Thymus (tissue), 11 donors: ENCODE results near the gene SAMD15. TPM values are rescaled to one million over a fixed set of nuclear protein-coding genes. Genes with fewer than 3 reads are reported as not detected.

Source experiments
- DNase-seq, 9 donors: peaks; one replicate each; pipeline ENCODE4 v3.0.0-alpha.2; 2013; ENCODE audit warnings: low spot score in 9 of 9, low read depth in 6 of 9, missing footprints in 1 of 9
- H3K27ac ChIP-seq, 2 donors: one replicate each; pipeline ENCODE4 v1.5.1; 2013; ENCODE audit warnings: control low read depth in 1 of 2, low read depth in 1 of 2, low read length in 1 of 2, mild to moderate bottlenecking in 1 of 2, moderate library complexity in 1 of 2
- H3K27me3 ChIP-seq, 2 donors: one replicate each; pipeline ENCODE4 v1.5.1; 2013; ENCODE audit warnings: low read length in 1 of 2; ENCODE audit not compliant: control insufficient read depth in 2 of 2, insufficient read depth in 1 of 2
- H3K36me3 ChIP-seq, 2 donors: one replicate each; pipeline ENCODE4 v1.5.1; 2013; ENCODE audit warnings: low read length in 1 of 2, mild to moderate bottlenecking in 1 of 2, moderate library complexity in 1 of 2; ENCODE audit not compliant: control insufficient read depth in 2 of 2, insufficient read depth in 2 of 2
- H3K4me1 ChIP-seq, 2 donors: one replicate each; pipeline ENCODE4 v1.5.1; 2013; ENCODE audit warnings: low read length in 2 of 2; ENCODE audit not compliant: control insufficient read depth in 2 of 2, insufficient read depth in 2 of 2
- H3K4me3 ChIP-seq, 2 donors: one replicate each; pipeline ENCODE4 v1.5.1; 2013; ENCODE audit warnings: low read length in 2 of 2, control low read depth in 1 of 2, mild to moderate bottlenecking in 1 of 2
- H3K9me3 ChIP-seq, 2 donors: one replicate each; pipeline ENCODE4 v1.5.1; 2013; ENCODE audit warnings: low read length in 1 of 2, mild to moderate bottlenecking in 1 of 2; ENCODE audit not compliant: control insufficient read depth in 2 of 2, insufficient read depth in 1 of 2
- WGBS: extraction: QIAGEN DNeasy Blood & Tissue Kit; methylation state at CpG from one replicate; pipeline ENCODE4 v1.1.7; 2013; 5-methylcytosine and 5-hydroxymethylcytosine counted together
- polyA plus RNA-seq: library from polyadenylated mRNA; stranded (reverse); fragments of 200-250 nt; gene quantifications from one replicate; pipeline ENCODE4 v1.2.3, GENCODE V29; 2013
- total RNA-seq: library from RNA; stranded (reverse); fragments of 120-200 nt; gene quantifications from one replicate; pipeline ENCODE4 v1.2.4, GENCODE V29; 2013
- donor health status: healthy.

SAMD15 gene
- total and polyA plus RNA-seq, 2 donors = 0.91 to 1.4 TPM

DNA sequence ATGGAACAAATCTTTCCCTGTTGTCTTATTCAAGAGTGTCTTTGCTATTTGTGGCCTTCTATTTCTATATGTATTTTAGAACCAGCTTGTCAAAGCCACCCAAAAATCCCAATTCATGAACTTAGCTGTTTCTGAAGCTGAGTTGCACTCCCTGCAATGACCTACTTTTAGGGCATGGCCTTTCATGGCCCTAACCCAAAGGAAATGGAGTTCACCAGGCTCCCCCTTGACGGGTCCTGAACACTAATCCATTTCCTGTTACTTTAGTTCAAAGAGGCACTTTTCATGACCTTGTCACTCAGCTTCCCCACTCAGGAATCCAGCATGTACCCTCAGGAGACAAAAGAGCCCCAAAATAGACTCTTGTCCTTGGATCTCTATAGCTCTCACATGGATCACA lies 7.9 kb upstream of the SAMD15 start:
- H3K27ac ChIP-seq = peak overlapping the region; percentile 2 to 44
- 4% methylated on average over 1 of the region's 1 CpG for WGBS

DNA sequence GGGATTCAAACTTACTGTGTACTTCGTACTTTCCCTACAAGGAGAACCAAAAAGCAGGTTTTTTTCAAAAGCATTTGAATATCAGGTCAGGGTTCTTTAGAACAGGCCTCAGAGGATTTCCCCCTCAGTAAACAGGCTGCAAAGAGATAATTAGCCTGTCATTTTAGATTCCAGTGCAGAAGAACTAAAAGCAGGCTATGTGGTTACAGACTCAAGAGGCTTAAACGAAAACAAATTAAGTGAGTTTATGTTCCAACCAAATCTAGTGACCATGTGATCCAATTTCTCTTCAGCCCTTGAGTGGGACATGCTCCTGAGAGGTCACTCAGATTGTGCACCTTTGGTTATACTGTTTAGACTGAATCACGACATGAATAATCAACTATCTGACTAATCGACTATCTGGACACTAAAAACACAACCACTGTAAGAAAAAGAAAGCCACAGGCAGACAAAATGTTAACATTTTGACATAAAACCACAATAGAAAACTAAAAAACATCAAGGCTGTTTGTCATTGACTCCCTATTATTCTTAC lies 4.8 kb upstream of the SAMD15 start:
- Histone ChIP-seq H3K4me3 (no peak overlapping the region), H3K27ac (peak overlapping the region in 1 of 2 donors; percentile 17), H3K9me3 (no peaks in the 10 kb centered on the region), H3K27me3 (no peaks in the 10 kb centered on the region), H3K36me3 (no peaks in the 10 kb centered on the region), H3K4me1 (peaks cover 6 to 20% of the 10 kb centered on the region in 2 donors)
- peak in 1 of 9 donors; percentile 16 for DNase-seq
- WGBS = 63% methylated on average over 4 of the region's 4 CpGs

More for the DNA sequence above, 7.9 kb upstream of the SAMD15 start:
- Histone ChIP-seq H3K27me3 (no peaks in the 10 kb centered on the region), H3K9me3 (no peaks in the 10 kb centered on the region), H3K36me3 (no peaks in the 10 kb centered on the region), H3K4me1 (peaks cover 6 to 9% of the 10 kb centered on the region in 2 donors), H3K4me3 (no peak overlapping the region)
- DNase-seq = peak in 5 of 9 donors; percentile 24 to 61 (median 33)

DNA sequence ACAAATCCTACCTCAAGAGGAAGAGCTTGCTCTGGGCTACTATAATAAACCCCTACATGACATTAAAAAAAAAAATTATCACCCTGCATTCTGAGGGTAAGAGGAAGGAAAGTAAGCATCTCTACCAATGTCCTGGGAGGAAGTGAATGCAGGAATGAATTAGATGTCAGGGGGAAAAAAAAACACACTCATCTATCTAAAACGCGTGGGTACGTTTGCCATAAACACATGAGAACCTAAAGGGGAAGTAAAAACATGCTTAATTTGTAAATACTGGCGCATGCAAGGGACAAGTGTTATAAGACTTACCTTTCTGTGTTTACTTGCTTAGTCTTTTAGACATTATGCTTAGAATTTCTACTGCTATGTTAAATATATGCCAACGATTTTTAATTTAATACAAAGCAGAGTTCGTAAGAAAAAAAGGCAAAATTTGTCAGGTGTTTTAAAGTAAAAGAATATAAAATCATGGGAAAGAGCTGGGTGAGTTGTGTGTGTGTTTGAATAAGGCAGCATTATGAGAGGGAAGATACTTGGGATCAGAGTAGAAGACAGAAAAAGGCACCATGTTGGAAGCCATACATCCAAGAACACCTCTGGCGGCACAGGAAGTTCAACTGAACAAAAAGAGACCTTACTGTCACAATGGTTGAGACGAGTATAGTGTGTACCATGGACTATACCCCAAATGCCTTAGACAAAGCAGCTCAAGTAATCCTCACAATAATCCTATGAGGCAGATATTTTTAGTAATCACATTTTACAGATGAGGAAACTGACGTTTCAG lies 1.8 kb upstream of the SAMD15 start:
- peak overlapping the region; percentile 96 to 98 for H3K4me3 ChIP-seq
- H3K36me3 ChIP-seq = no peaks in the 10 kb centered on the region
- H3K4me1 ChIP-seq = peaks cover 3 to 13% of the 10 kb centered on the region in 2 donors
- H3K9me3 ChIP-seq = no peaks in the 10 kb centered on the region
- no peaks in the 10 kb centered on the region for H3K27me3 ChIP-seq
- WGBS = 50% methylated on average over 9 of the region's 9 CpGs
- H3K27ac ChIP-seq = no peak overlapping the region
- DNase-seq = peak in 1 of 9 donors; percentile 25

DNA sequence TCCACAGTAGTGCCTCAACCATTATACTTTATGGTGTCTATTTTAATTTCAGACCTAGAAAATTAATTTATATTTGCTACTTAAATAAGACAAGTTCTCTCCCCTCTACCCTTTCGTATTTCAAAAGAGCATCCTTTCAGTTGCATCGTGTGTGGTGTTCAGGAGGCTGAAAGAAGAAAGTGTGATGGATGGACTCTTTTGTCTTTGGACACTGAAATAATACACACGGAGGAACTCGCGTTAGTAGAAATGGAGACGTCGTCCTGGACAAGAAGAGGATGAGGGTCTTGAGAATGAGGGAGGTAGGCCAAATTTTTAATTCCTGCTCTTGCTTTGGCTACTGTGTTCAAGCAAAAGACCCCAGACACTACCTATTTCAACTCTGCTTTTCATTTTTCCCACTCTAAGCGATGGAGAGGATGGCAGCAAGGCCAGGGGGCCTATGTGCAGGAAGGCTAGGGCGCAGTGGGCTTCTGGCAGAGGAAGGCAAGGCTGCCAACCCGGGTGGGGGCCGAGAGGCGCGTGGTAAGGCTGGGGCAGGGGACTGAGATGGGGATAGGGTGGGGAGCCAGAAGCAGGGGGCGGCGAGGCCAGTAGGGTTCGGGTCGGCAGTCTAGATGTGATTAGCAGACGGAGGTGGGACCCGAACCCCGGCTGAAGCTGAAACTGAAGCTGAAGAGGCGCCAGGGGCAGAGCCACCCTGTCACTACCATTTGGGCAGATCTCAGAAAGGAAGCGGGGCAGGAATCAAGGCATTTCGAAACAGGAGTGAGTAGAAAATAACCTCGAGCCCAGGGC lies 1.0 kb upstream of the SAMD15 start:
- H3K27ac ChIP-seq = peak overlapping the region; percentile 62 to 79
- H3K4me3 ChIP-seq = peak overlapping the region; percentile 96 to 98
- peak in 7 of 9 donors; percentile 8 to 46 (median 26) for DNase-seq
- H3K27me3 ChIP-seq = no peaks in the 10 kb centered on the region
- H3K36me3 ChIP-seq = no peaks in the 10 kb centered on the region
- no peaks in the 10 kb centered on the region for H3K9me3 ChIP-seq
- H3K4me1 ChIP-seq = peaks cover 3 to 13% of the 10 kb centered on the region in 2 donors
- 15% methylated on average over 24 of the region's 24 CpGs for whole genome bisulfite sequencing

DNA sequence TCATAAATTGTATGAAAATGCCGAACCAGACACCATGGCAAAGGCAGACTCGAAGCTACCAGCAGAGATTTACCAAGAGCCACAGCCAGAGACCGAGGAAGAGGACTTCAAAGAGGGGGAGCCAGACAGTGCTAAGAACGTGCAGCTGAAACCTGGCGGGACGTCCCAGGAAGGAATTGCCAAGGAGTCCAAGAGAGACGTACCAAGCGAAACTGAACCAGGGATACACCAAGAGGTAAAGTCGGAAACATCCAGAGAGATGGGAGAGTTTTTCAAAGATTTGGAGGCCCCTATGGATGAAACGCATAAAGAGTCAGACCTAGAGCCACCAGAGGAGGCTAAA lies 294 bp downstream of the SAMD15 start:
- Histone ChIP-seq H3K27me3 (no peaks in the 10 kb centered on the region), H3K36me3 (no peaks in the 10 kb centered on the region), H3K4me3 (peak overlapping the region; percentile 96 to 98), H3K27ac (peak overlapping the region in 1 of 2 donors; percentile 79), H3K4me1 (peaks cover 3 to 13% of the 10 kb centered on the region in 2 donors), H3K9me3 (no peaks in the 10 kb centered on the region)
- 18% methylated on average over 10 of the region's 10 CpGs for WGBS
- no peak for DNase-seq

DNA sequence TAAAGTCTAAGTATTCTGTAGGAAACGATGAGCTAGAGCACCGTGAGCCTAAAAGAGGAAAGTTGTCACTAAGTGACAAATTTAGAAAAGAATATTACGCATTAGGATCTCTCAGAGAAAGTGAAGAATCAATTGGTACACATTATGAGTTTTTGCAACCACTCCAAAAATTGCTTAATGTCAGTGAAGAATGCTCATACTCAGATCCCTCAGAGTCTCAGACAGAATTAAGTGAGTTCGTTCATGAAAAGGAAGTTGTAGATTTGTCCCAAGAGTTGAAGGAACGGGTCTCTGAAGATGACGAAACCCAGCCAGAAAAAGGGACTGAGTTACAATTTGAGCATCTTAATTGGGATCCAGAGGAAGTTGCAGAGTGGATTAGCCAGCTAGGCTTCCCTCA lies 1.5 kb downstream of the SAMD15 start:
- Histone ChIP-seq H3K36me3 (no peaks in the 10 kb centered on the region), H3K4me3 (no peak overlapping the region), H3K4me1 (peaks cover 3 to 13% of the 10 kb centered on the region in 2 donors), H3K9me3 (no peaks in the 10 kb centered on the region), H3K27ac (no peak overlapping the region), H3K27me3 (no peaks in the 10 kb centered on the region)
- WGBS = 96% methylated on average over 6 of the region's 6 CpGs
- DNase-seq = no peak

DNA sequence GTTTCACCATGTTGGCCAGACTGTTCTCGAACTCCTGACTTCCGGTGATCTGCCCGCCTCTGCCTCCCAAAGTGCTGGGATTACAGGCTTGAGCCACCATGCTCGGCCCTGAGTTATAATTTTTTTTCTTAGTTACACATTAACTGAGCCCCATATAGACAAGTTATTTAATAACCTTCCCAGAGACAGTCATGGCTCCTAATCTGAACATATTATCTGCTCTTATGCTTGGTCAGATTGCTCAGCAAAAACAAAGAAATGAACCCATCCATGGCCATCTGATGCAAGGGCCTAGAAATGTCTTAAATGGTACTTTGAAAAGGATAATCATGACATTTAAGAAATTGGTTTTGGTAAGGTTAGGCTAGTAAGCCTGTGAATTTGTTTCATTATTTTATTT lies 13.0 kb downstream of the SAMD15 start:
- Histone ChIP-seq H3K4me3 (no peak overlapping the region), H3K9me3 (no peaks in the 10 kb centered on the region), H3K36me3 (no peaks in the 10 kb centered on the region), H3K27me3 (no peaks in the 10 kb centered on the region), H3K4me1 (no peaks in the 10 kb centered on the region), H3K27ac (no peak overlapping the region)
- 98% methylated on average over 4 of the region's 4 CpGs for WGBS
- DNase-seq = no peak

DNA sequence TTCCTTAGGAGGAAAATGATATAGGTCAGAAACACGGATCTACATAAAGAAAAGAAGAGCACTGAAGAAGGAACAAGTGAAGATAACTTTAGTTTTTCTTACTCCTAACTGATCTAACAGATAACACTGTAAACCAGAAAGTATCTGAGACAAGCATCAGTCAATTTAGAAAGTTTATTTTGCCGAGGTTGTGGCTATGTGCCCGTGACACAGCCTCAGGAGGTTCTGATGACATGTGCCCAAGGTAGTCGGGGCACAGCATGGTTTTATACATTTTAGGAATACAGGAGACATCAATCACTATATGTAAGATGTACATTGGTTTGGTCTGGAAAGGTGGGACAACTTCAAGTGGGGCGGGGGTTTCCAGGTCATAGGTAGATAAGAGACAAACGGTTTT lies 23.0 kb downstream of the SAMD15 start:
- no peak for DNase-seq
- no peak overlapping the region for H3K27ac ChIP-seq
- H3K9me3 ChIP-seq = no peaks in the 10 kb centered on the region
- no peaks in the 10 kb centered on the region for H3K27me3 ChIP-seq
- H3K4me1 ChIP-seq = no peaks in the 10 kb centered on the region
- H3K4me3 ChIP-seq = no peak overlapping the region
- no peaks in the 10 kb centered on the region for H3K36me3 ChIP-seq
- 94% methylated on average over 6 of the region's 6 CpGs for WGBS

DNA sequence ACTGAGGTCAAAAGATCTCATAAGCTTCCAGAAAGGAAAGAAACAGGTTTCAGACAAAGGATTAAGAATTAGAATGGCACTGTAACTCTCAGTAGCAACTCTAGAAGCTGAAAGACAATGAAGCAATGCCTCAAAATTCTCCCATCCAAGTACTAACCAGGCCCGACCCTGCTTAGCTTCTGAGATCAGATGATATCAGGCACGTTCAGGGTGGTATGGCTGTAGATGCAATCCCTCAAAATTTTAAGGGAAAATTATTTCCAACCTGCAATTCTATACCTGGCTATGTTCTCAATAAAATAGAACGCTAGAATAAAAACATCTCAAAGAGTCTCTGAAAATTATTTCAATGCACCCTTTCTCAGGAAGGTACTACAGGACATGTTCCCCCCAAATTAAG lies 26.6 kb downstream of the SAMD15 start:
- 97% methylated on average over 3 of the region's 3 CpGs for WGBS

More for the DNA sequence above, 26.6 kb downstream of the SAMD15 start:
- H3K27me3 ChIP-seq = no peaks in the 10 kb centered on the region
- H3K9me3 ChIP-seq = no peaks in the 10 kb centered on the region
- no peak for DNase-seq
- no peaks in the 10 kb centered on the region for H3K4me1 ChIP-seq
- no peaks in the 10 kb centered on the region for H3K36me3 ChIP-seq
- H3K27ac ChIP-seq = no peak overlapping the region
- no peak overlapping the region for H3K4me3 ChIP-seq
